Measurements from ENCODE around the gene SORCS2.

SORCS2 gene

GRCh38 chr4:7294176-7294756, 101.9 kb downstream of the SORCS2 start:
- no peak for DNase-seq

GRCh38 chr4:7295197-7295910, 103.0 kb downstream of the SORCS2 start:
- DNase-seq: no peak

DNA sequence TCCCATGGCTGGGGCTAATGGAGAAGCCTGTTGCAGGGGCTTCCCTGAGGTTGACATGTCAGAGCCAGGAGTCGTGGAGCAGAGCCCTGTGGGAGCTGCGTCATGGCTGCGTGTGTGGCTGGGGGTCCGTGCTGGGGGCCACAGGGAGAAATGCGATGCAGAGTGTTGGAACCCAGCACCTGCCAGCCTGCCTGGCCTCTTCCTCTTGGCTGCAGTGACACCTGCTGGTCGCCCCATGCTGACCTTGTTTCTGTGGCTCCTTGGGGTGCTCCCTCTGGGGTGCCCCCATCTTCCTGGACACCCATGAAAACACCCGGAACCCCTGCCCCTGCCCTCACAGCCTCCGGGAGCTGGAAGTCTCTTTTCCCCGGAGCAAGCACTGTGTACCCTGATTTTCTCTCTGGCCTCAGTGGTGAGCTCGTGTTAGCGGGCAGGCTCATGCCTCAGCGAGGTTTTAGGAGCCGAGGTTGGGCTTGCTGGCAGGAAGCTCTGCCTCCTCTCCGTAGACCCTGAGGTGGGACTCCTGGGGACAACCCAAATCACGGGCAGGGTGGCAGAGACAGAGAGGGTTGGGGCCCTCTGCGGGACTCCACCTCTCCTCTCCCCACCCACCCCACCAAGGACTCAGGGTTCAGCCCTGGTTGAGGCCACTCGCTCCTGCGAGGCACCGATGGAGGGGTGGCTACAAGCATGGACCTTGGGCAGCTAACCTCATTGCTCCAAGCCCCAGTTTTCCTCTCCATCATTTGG, 103.7 kb downstream of the SORCS2 start:
- no peak for DNase-seq

- DNase-seq: no peak
Measured at GRCh38 chr4:7296661-7297335, 104.5 kb downstream of the SORCS2 start.

- DNase-seq: no peak
Measured at GRCh38 chr4:7297374-7297773, 105.0 kb downstream of the SORCS2 start.

GRCh38 chr4:7297881-7298280, 105.5 kb downstream of the SORCS2 start:
- DNase-seq: no peak

DNA sequence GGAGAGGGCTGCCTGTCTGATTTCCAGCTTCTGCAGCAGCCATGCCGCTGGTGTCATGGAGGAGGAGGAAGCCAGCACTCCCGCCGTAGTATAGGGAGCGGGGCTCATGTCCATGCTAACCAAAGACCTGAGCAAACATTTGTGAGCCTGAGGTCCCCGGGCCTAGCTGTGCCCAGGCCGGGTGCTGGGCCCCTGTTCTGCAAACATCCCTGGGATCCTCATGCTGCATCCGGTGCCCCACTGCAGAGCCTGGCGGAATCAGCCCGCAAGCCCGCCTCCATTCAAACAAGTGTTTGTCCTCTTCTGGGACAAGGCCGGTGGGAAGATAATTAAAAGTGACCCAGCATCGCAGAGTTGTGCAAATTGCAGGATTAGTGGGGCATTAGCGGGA, 106.3 kb downstream of the SORCS2 start:
- peak; percentile 86 for DNase-seq

- peak; percentile 89 for DNase-seq
Measured at GRCh38 chr4:7299010-7299907, 106.9 kb downstream of the SORCS2 start.

- DNase-seq: no peak
Measured at GRCh38 chr4:7299908-7300710, 107.8 kb downstream of the SORCS2 start.

GRCh38 chr4:7300711-7301095, 108.4 kb downstream of the SORCS2 start:
- no peak for DNase-seq

DNA sequence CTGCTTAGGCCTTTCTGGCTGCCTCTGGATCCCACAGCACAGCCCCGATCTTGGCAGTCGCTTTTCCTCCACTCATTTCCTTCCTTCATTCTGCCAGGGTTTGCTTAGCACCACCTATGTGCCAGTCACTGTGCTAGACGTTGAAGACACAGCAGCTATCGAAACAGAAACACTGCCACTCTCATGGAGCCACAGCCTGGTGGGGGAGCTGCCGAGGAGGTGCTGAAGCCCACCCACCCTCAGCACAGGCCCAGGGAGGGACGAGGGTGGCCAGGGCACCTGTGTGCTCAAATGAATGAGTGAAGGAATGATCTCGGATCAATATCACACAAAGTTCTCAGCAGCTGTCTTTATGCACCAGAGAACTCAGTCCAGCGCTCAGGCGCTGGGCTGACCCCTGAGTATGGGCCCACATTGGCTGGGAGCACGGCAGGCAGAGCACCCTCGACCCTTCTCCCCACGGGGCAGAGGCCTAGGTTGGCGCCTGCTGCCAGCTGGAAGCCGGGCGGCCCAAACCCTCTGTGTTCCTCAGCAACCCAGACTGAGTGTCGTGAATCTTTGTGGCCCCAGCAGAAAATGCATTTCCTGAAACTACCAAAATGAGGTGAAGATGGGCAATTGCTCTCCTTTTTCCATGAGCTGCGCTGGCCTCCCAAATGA, 108.9 kb downstream of the SORCS2 start:
- DNase-seq: no peak

DNA sequence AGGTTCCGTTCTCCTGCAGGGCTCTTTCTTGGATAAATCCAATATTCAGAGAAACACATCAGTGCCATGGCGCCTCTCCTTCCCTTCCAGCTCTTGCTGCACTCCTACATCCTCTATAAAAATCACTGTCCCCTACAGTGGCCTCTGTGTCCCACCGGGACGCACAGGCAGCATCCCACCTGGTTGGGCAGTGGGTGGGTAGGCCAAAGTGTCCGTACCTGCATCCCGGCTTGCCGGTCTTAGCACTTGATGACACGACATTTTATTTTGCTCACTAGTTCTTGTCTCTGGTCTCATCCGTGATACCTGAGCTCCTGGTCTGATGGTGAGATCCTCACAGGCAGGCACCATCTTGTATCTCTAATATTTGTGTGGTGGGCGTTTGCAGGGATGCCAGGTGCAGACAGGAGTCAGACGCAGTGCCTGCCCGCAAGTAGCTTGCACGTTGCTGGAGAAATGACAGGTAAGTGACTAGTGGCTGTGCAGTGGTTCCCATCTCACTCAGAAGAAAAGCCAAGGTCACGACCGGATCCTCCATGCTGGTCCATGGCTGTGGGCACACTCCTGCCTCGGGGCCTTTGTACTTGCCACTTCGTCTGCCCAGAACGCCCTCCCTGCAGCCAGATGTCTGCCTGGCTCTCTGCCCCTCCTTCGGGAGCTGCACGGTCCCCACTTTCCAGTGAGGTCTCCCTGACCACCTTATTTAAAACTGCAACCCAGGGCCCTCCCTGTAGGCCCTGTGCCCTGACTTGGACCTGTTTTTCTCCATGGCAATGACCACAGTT, 109.7 kb downstream of the SORCS2 start:
- DNase-seq: peak; percentile 14

DNA sequence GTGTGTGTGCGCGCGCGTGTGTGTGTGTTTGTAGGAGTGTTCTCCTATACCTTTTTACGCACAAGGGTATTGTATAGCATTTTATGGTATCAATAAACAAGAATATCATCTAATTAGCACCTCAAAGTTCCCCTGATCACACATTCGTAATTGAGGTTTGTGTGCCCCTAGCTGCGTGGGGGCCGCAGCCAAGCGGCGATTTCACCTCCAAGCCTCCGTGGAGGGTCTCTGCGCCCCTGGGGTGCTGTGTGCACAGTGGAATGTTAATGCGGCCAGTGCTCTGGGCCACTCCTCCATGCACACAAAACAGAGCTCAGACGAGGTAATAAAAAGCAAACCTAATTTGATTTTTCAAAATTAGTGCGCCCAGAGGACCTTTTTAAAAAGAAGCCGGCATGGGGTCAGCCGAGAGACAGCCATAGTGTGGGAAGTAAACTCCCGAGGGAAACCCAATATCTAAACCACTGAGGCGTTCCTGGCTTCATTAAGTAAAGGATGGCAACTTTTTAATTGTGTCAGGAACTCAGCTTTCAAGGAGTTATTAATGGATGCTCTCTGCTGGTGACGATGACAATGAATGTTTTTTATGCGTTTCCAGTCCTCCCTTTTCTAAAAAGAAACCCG, 110.6 kb downstream of the SORCS2 start:
- DNase-seq: no peak

DNA sequence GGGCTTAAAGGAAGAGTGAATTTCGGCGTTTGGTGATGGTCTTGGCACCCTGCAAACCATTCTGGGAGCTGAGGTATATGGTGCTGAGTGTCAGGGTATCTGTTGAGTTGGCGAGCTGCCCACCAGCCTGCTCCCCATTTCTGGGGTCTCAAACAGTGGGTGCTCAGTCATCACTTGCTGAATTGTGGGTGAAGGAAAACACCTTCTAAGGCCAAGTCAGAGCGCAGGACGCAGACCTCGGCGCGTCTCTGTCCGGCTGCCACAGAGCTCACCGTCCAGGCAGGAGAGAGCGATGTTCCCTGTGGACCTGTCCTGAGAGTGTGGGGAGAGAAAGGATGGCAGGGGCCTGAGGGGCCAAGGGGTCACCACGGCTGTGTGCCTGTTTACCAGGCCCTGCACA, 111.2 kb downstream of the SORCS2 start:
- no peak for DNase-seq

GRCh38 chr4:7304436-7304835, 112.1 kb downstream of the SORCS2 start:
- DNase-seq: no peak

GRCh38 chr4:7306021-7306965, 114.0 kb downstream of the SORCS2 start:
- DNase-seq: peak; percentile 12

- DNase-seq: no peak
Measured at GRCh38 chr4:7306986-7307385, 114.6 kb downstream of the SORCS2 start.

- no peak for DNase-seq
Measured at GRCh38 chr4:7307394-7308099, 115.2 kb downstream of the SORCS2 start.

Data from retina (tissue), 1 donor.